HG02885 (cell line): ENCODE measurements around the gene MEFV.
"Not testable (repeated sequence)": the region's sequence is repeated elsewhere in the genome, so short reads cannot be mapped to it uniquely, and the experiment has no call there.

ENCODE experiments used
- ATAC-seq: cut with Tn5 transposase; IDR thresholded peaks from one replicate; pipeline ENCODE4 v1.9.1; 2021; ENCODE audit warnings: mild to moderate bottlenecking; ENCODE audit not compliant: unreplicated experiment, poor library complexity

Gene MEFV

GRCh38 chr16:3234543-3234856 lies 21.9 kb downstream of the MEFV start:
- no peak for ATAC-seq

- ATAC-seq, result no peak
These were observed 32.4 kb downstream of the MEFV start for GRCh38 chr16:3223913-3224515.

GRCh38 chr16:3220839-3221238 lies 35.6 kb downstream of the MEFV start:
- ATAC-seq, result no peak

- ATAC-seq, result no peak
These were observed 40.2 kb downstream of the MEFV start for GRCh38 chr16:3216263-3216640.

GRCh38 chr16:3215601-3216262 lies 40.7 kb downstream of the MEFV start:
- no peak for ATAC-seq

- no peak for ATAC-seq
These were observed 41.4 kb downstream of the MEFV start for GRCh38 chr16:3214904-3215600.

GRCh38 chr16:3212567-3212966 lies 43.9 kb downstream of the MEFV start:
- ATAC-seq, result no peak

- no peak for ATAC-seq
These were observed 44.4 kb downstream of the MEFV start for GRCh38 chr16:3212006-3212405.

- ATAC-seq, result no peak
These were observed 49.1 kb downstream of the MEFV start for GRCh38 chr16:3207086-3207953.

GRCh38 chr16:3205939-3206338 lies 50.5 kb downstream of the MEFV start:
- ATAC-seq, result not testable (repeated sequence)

GRCh38 chr16:3202903-3203539 lies 53.4 kb downstream of the MEFV start:
- ATAC-seq, result no peak

GRCh38 chr16:3198334-3199072 lies 57.9 kb downstream of the MEFV start:
- ATAC-seq, result no peak

GRCh38 chr16:3197694-3198333 lies 58.6 kb downstream of the MEFV start:
- ATAC-seq, result not testable (repeated sequence)

GRCh38 chr16:3195975-3196374 lies 60.5 kb downstream of the MEFV start:
- no peak for ATAC-seq

- no peak for ATAC-seq
These were observed 61.6 kb downstream of the MEFV start for GRCh38 chr16:3194792-3195191.

GRCh38 chr16:3193221-3194212 lies 62.9 kb downstream of the MEFV start:
- ATAC-seq, result no peak

GRCh38 chr16:3192476-3193019 lies 63.9 kb downstream of the MEFV start:
- no peak for ATAC-seq
